IMR-90 (cell line): Measurements from ENCODE around the gene LYPD3.

Experiments
- CTCF ChIP-seq: conservative IDR thresholded peaks from 2 replicates; pipeline ENCODE4 v1.5.1; 2012; ENCODE audit warnings: mild to moderate bottlenecking, low read depth, low read length, improper control_type of control experiment
- MAZ ChIP-seq: IDR thresholded peaks from 2 replicates; pipeline ENCODE4 v1.6.1; 2012; ENCODE audit warnings: low read depth, mild to moderate bottlenecking, low read length, improper control_type of control experiment, moderate library complexity, borderline replicate concordance
- POLR2A ChIP-seq: IDR thresholded peaks from 2 replicates; pipeline ENCODE4 v1.6.1; 2012; ENCODE audit warnings: mild to moderate bottlenecking, low read depth, low read length
- SMC3 ChIP-seq: fragments of 150-350 bp; IDR thresholded peaks from 2 replicates; pipeline ENCODE4 v1.6.1; 2016; ENCODE audit warnings: low read depth, mild to moderate bottlenecking, antibody characterized with exemption, low read length, moderate library complexity

- no peak for TF ChIP-seq CTCF
- TF ChIP-seq POLR2A, result no peak
- TF ChIP-seq MAZ, result no peak
- no peak for TF ChIP-seq SMC3
Observed at GRCh38 chr19:43465468-43466120, at the start of gene LYPD3.
